ENCODE data around the gene SPATC1L.

Gene SPATC1L

DNA sequence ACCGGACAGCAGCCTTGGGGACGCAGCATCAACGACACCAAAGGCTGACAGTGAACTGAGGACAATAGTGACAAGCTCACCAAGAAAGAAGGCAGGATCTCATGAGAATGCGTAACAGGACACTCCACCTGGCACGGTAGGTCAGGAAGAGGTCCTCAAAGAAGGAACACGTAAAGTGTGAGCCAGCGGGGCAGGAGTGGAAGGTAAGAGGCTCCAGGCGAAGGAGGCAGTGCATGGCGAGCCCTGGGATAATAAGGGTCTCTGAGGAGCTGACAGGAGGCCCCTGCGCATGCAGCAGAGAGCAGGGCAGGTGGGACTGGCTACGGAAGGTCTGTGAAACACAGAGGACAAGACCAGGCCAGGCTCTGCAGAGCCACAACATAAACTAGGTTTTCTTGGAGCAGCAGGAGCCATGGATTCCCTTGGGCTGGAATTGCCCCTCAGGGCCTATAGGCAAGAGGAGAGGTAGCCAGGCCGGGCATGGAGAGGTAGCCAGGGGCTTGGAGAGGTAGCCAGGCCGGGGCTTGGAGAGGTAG lies 36.1 kb upstream of the SPATC1L start:
- Histone ChIP-seq H3K36me3 (ENCODE audit: insufficient read depth, low read length) (peaks cover 4% of the 10 kb centered on the region; the same call in 1 of the 2 replicates), H3K9me3 (ENCODE audit: control insufficient read depth, insufficient read depth, low read length) (no peaks in the 10 kb centered on the region), H3K9ac (ENCODE audit: low read depth, low read length) (no peak overlapping the region), H3K4me1 (ENCODE audit: insufficient read depth, low read length) (no peaks in the 10 kb centered on the region)

DNA sequence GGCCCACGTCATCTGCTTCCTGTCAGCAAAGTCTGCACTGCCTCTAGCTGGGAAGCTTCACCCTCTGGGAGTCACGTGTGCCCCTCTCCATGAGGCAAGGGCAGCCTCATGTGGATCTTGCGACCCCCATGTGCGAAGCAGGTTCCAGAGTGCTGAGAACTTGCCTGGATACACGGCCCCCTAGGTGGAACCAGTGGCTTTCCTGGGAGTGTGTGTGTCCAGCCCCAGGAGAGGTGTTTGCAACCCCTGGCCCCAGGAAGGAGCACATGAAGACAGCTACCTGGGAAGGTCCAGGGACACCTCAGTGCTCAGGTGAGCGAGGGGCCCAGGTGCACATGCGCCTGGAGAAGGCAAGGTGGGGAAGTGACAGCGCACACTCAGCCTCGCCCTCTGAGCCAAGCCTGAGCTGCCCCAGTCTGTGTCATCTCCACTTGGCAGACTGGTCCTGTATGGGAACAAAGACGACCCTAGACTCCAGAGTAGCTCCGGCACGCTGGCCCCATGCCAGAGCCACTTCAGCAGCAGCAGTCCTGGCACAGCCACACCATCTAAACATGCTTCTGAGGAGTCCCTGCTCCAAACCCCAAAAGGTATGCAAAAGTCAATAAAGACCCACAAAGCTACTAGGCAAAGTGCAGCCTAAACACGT lies 35.5 kb upstream of the SPATC1L start:
- no peak overlapping the region for H3K9ac ChIP-seq (ENCODE audit: low read depth, low read length)
- peaks cover 4% of the 10 kb centered on the region; the same call in 1 of the 2 replicates for H3K36me3 ChIP-seq (ENCODE audit: insufficient read depth, low read length)

DNA sequence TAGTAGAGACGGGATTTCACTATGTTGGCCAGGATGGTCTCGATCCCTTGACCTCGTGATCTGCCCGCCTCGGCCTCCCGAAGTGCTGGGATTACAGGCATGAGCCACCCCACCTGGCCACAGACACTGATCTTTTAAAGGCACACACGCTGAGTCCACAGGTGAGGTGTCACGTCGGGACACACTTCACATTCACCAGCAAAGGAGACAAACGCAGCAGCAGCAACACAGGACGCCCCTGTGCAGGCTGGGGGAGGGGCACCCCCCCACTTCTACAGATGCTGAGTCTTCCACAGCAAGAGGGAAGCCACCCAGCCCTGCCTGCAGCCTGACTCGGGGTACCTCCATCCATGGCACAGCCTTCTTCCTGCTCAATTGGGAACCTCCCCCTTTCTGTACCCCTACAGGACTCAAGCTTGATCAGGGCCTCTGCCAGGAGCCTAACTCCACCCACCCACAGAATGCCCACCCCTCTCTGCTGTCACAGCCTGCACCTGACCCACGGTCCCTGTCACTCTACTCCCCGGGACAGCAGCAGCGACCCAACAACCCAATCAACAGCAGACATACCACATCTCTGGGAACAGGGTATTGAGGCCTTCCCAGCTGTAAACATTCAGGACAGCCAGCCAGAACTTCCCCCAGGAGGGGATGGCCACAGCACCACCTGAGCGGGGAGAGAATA lies 34.8 kb upstream of the SPATC1L start:
- no peak overlapping the region for H3K9ac ChIP-seq (ENCODE audit: low read depth, low read length)
- no peaks in the 10 kb centered on the region for H3K4me1 ChIP-seq (ENCODE audit: insufficient read depth, low read length)
- H3K9me3 ChIP-seq (ENCODE audit: control insufficient read depth, insufficient read depth, low read length): no peaks in the 10 kb centered on the region
- peaks cover 4% of the 10 kb centered on the region; the same call in 1 of the 2 replicates for H3K36me3 ChIP-seq (ENCODE audit: insufficient read depth, low read length)

More for the DNA sequence above, 35.5 kb upstream of the SPATC1L start:
- no peaks in the 10 kb centered on the region for H3K9me3 ChIP-seq (ENCODE audit: control insufficient read depth, insufficient read depth, low read length)
- no peaks in the 10 kb centered on the region for H3K4me1 ChIP-seq (ENCODE audit: insufficient read depth, low read length)

DNA sequence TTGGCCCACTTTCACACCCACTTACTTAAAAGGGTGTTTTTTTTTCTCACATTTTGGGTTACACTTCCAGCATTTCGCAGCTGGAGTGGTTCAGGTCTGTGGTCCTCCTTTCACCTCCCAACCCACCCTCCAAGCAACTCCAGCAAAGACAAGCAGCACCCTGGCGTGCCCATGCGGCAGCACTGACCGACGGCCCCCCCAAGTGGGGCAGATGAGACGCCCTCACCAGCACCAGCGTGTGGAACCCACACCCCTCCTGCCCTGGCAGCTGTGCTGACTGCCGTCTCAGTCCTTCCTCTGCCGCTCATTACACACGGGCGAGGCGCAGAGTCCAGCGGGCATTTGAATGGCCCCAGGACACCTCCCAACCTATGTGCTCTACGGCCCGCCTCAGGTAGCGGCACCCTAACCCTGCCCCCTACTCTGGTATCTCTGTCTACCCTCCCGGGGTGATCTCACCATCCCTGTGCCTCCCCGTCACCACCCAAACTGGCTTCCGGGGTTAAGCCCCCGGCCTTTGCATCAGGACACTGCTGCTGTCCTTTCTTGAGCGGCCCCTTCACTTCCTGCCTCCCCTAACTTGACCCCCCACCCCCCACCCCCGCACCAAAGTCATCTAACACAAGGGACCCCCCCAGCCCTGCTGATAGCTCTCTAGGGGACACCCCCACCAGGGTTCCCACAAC lies 33.4 kb upstream of the SPATC1L start:
- no peaks in the 10 kb centered on the region for H3K9me3 ChIP-seq (ENCODE audit: control insufficient read depth, insufficient read depth, low read length)
- no peaks in the 10 kb centered on the region for H3K4me1 ChIP-seq (ENCODE audit: insufficient read depth, low read length)
- no peak overlapping the region for H3K9ac ChIP-seq (ENCODE audit: low read depth, low read length)
- peaks cover 4% of the 10 kb centered on the region; the same call in 1 of the 2 replicates for H3K36me3 ChIP-seq (ENCODE audit: insufficient read depth, low read length)

DNA sequence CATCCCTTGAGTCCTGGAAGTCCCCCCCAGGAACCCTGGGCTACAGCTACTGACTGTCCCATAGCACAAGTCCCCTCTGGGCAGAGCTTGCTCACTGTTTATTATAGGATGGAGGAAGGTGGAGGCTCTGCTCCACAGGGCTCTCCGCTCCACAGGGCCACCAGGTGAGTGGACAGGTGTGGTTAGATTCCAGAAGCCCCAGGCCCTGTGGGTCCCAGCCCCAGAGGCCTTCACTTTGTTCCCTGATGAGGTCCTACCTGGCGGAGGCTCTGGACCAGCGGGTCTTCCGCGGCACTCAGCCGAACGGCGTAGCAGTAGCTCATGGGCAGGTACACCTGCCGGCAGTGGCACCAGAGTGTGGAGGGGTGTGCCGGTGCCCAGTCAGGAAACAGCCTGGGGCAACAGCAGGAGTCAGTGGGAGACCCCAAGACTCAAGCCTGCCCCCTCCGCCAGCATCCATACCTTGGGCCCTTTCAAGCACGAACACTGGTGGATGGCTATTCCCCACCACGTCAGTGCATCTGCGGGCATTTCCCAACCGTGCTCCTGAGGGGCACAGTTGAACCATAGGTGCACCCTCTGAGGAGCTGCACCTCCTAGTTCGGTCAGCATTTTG lies 32.0 kb upstream of the SPATC1L start:
- Histone ChIP-seq H3K36me3 (ENCODE audit: insufficient read depth, low read length) (no peaks in the 10 kb centered on the region; the same call in 1 of the 2 replicates), H3K9me3 (ENCODE audit: control insufficient read depth, insufficient read depth, low read length) (no peaks in the 10 kb centered on the region), H3K4me1 (ENCODE audit: insufficient read depth, low read length) (no peaks in the 10 kb centered on the region), H3K9ac (ENCODE audit: low read depth, low read length) (no peak overlapping the region)

DNA sequence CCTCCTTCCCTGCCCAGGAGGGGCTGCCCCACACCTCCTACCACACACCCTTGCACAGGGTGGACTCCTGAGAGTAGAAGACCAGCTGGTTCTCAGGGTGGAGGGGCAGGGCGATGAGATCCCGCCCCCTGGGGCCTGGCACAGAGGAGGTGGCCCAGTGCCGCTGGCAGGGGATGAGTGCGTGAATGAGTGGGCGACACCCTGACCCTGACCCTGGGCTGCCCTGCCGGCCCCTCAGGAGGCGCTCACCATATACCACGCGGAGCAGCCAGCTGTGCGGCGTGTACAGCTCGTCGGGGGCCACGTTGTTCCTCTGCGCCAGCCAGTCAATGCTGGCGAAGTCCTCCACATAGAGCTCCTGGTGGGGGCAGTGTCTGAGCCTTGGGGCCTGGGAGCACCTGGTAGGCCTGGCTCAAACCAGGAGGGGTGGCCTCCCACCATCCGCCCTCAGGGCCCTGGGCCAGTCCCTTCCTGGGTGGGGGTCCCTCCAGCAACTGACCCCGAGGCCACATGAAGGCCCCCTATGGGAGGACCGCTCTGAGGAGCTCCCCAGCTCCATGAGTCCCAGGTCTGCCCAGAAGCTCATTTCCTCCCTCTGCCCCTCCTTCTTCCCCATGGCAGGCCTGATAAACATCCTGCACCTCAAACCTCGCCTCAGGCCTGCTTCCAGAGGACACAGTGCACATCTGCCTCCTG lies 31.3 kb upstream of the SPATC1L start:
- Histone ChIP-seq H3K36me3 (ENCODE audit: insufficient read depth, low read length) (no peaks in the 10 kb centered on the region; the same call in 1 of the 2 replicates), H3K4me1 (ENCODE audit: insufficient read depth, low read length) (no peaks in the 10 kb centered on the region), H3K9me3 (ENCODE audit: control insufficient read depth, insufficient read depth, low read length) (no peaks in the 10 kb centered on the region), H3K9ac (ENCODE audit: low read depth, low read length) (no peak overlapping the region)

DNA sequence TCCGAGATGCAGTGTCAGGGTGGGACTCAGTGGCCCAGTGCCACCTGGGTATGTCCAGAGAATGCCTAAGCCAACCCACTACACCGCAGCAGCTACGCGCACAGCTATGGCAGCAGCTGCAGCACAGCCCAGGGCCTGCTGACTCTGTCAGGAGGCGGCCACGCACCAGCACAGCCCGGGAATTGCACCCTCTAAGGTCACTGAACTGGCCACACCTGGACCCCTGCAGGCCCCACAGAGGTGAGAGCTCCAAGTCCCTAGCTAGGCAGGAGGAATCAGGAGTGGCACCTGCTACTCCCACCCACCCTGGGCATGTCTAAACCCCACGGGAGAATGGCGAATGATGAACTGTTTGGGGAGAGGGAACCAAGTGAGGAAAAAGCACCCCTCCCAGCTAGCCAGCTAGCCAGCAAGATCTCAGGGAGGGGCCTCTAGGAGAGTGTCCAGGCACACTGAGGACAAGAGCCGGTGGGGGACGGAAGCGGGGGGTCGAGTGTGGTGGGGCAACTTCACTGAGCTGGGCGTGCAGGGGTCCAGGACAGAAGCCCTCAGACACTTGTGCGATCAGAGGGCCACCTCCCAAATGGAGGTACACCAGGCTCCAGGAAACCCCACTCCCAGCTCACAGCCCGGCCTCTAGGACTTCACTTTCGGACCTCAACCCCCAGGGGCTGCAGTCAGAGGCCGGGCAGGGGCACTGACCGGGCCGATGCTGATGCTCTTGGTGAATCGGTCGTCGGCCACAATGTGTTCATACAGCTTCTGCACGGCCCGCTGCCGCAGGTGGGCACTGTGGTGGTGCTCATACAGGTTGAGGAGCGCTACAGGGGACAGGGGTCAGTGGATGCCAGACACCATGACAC lies 30.4 kb upstream of the SPATC1L start:
- Histone ChIP-seq H3K9me3 (ENCODE audit: control insufficient read depth, insufficient read depth, low read length) (no peaks in the 10 kb centered on the region), H3K4me1 (ENCODE audit: insufficient read depth, low read length) (no peaks in the 10 kb centered on the region), H3K9ac (ENCODE audit: low read depth, low read length) (no peak overlapping the region; the same call in 1 of the 2 replicates), H3K36me3 (ENCODE audit: insufficient read depth, low read length) (peaks cover under 1% of the 10 kb centered on the region; the same call in 1 of the 2 replicates)

DNA sequence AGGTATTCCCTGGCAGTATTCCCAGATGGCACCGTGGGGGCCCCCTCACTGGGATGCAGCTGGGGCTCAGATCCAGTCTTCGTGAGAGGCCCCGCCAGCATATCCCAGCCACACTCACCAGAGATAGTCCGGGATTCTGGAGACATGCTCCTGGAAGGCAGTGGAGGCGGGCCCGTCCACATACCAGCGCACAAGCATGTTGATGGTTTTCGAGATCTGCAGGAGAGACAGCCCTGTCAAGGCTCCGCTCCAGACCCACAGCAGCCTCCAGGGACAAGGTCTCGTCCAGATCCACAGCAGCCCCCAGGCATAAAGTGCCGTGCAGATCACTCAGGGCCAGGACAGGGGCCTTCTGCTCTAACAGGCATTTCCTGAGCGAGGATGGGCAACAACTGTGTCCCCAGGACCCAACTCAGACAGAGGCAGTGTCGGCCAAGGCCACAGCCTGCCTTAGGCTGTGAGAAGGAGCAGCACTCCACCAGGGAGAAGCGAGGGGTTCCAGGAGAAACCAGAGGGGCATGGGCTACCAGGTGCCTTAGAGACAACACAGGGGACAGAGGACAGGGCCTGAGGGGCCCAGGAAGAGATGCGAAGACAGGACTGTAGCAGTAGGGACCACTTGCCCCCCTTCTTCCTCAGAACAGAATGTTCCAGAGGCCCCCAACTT lies 29.5 kb upstream of the SPATC1L start:
- Histone ChIP-seq H3K36me3 (ENCODE audit: insufficient read depth, low read length) (peaks cover 5% of the 10 kb centered on the region; the same call in 1 of the 2 replicates), H3K9me3 (ENCODE audit: control insufficient read depth, insufficient read depth, low read length) (no peaks in the 10 kb centered on the region), H3K4me1 (ENCODE audit: insufficient read depth, low read length) (no peaks in the 10 kb centered on the region), H3K9ac (ENCODE audit: low read depth, low read length) (no peak overlapping the region)

DNA sequence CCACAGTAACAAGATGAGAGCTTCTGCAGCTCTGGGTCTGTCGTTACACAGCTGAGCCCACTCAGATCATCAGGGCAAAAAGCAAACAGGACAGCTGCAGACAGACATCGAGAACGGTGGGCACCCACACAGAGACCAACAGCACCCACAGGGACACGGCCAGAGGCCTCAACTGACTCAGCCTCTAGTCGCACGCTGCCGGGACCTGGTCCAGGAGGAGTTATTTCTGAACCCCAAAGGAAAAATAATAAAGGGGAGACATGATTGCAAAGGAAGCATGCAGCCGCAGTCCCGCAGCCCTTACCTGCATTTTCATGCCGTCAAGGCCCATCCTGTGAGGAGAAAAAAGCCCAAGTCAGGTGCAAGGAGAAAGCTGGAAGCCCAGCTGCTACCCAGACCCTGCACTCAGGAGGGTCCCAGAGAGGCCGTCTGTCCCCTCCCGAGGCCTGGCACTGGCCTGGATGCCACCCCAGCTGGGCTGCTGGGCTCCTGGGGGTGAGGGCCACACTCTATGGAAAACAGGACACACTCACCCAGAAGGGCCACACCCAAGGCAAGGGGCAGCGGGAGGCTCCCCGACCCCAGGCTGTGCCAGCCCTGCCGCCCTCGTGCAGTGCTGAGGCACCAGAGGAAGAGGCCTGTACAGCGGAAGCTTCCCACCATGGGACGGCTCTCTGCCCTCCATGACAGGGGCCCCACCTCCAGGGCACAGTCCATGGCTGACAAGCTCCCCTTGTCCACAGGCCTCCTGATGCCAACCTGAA lies 28.6 kb upstream of the SPATC1L start:
- peaks cover 5% of the 10 kb centered on the region; the same call in 1 of the 2 replicates for H3K36me3 ChIP-seq (ENCODE audit: insufficient read depth, low read length)

DNA sequence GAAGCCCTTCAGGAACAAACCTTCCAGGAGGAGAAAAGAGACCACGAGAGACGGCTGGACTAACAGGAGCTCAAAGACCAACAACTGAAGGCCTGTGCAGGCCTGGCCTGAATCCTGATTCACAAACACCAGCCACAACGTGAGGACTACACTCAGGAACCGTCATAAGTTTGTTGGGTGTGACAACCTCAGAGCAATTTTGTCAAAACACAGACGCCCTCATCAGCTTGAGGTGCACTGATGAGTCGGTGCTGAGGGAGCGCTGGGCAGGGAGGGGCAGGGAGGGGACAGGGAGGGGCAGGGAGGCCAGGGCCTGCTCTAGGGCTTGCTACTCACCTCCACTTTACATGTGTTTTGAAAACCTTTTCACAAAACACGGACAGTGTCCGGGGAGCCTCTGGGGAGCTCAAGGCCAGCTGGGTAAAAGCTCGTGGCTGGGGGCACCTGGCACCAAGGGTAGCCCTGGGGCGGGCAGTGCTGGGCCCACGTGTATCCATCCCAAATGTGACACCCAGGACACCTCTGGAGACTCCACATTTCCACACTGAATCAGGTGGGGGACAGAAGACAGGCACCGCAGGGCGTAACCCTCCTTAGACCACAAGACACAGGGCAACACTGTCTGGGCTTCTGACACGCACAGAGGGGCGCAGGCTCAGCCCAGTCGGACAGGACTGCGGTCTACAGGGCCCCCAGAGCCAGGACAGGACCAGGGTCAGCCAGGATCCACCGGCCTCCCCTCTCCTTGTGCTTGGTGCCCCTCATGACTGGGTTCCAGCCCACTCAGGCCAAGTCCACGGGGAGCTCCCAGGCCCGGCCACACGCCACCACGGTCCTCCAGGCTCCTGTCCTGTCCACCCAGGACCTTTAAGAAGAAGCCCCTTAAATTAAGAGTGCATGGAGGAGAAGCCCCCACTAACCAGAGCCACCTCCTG lies 27.8 kb upstream of the SPATC1L start:
- Histone ChIP-seq H3K36me3 (ENCODE audit: insufficient read depth, low read length) (peaks cover 5% of the 10 kb centered on the region; the same call in 1 of the 2 replicates), H3K9ac (ENCODE audit: low read depth, low read length) (no peak overlapping the region), H3K4me1 (ENCODE audit: insufficient read depth, low read length) (no peaks in the 10 kb centered on the region), H3K9me3 (ENCODE audit: control insufficient read depth, insufficient read depth, low read length) (no peaks in the 10 kb centered on the region)

More for the DNA sequence above, 28.6 kb upstream of the SPATC1L start:
- Histone ChIP-seq H3K4me1 (ENCODE audit: insufficient read depth, low read length) (no peaks in the 10 kb centered on the region), H3K9me3 (ENCODE audit: control insufficient read depth, insufficient read depth, low read length) (no peaks in the 10 kb centered on the region), H3K9ac (ENCODE audit: low read depth, low read length) (no peak overlapping the region)

DNA sequence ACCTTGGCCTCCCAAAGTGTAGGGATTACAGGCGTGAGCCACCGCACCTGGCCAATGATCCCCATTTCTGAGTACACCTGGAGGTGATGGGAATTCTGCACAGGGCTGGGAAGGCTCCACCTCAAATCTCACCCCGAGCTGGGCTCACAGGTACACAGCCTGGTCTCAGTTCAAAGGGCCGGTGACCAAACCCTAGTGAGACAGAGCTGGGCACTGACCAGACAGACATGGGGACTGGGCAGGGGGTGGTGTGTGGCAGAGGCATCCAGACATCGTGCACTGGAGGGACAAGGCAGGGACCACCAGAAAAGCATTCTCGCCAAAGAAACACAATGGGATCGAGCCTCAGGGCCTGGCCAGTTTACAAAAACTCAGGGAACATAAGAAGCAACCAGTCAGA lies 27.1 kb upstream of the SPATC1L start:
- Histone ChIP-seq H3K9ac (ENCODE audit: low read depth, low read length) (no peak overlapping the region), H3K9me3 (ENCODE audit: control insufficient read depth, insufficient read depth, low read length) (no peaks in the 10 kb centered on the region), H3K4me1 (ENCODE audit: insufficient read depth, low read length) (no peaks in the 10 kb centered on the region), H3K36me3 (ENCODE audit: insufficient read depth, low read length) (peaks cover 5% of the 10 kb centered on the region; the same call in 1 of the 2 replicates)

All from ES-I3 (cell line).